Measurements from ENCODE around the gene CALHM5. TPM values are rescaled to one million over a fixed set of nuclear protein-coding genes. Genes with fewer than 3 reads are reported as not detected.

CALHM5 gene
- polyA plus RNA-seq, 5 donors, result 3.8 to 6.8 (median 6.3) TPM

- DNase-seq, result no peak
These were observed 31.0 kb downstream of the CALHM5 start for GRCh38 chr6:116542426-116542825.

- DNase-seq, result no peak
These were observed 31.7 kb downstream of the CALHM5 start for GRCh38 chr6:116543149-116543548.

- DNase-seq, result no peak
These were observed 34.2 kb downstream of the CALHM5 start, which contains the start of gene TRAPPC3L for GRCh38 chr6:116545651-116546050. TRAPPC3L (minus strand) TSS chr6:116545684; CDS start chr6:116545514, 170 bp downstream.

- DNase-seq, result no peak
These were observed 35.9 kb downstream of the CALHM5 start for GRCh38 chr6:116547358-116547757.

- DNase-seq, result no peak
These were observed 39.4 kb downstream of the CALHM5 start for GRCh38 chr6:116550796-116551195.

- DNase-seq, result no peak
These were observed 42.0 kb downstream of the CALHM5 start, which contains the start of gene CALHM4 for GRCh38 chr6:116553451-116553850. CALHM4 (plus strand) TSS chr6:116553751; CDS start chr6:116553794, 43 bp downstream.

- no peak for DNase-seq
These were observed 44.6 kb downstream of the CALHM5 start for GRCh38 chr6:116556065-116556464.

- no peak for DNase-seq
These were observed 45.5 kb downstream of the CALHM5 start for GRCh38 chr6:116556814-116557415.

GRCh38 chr6:116557893-116558292 lies 46.5 kb downstream of the CALHM5 start:
- peak in 1 of 2 donors; percentile 60 for DNase-seq

- no peak for DNase-seq
These were observed 48.7 kb downstream of the CALHM5 start for GRCh38 chr6:116560130-116560529.

GRCh38 chr6:116561377-116562018 lies 50.1 kb downstream of the CALHM5 start:
- peak; percentile 65 to 79 for DNase-seq

- DNase-seq, result no peak
These were observed 50.6 kb downstream of the CALHM5 start for GRCh38 chr6:116562019-116562403.

GRCh38 chr6:116562614-116563013 lies 51.2 kb downstream of the CALHM5 start:
- DNase-seq, result peak; percentile 60 to 70

- no peak for DNase-seq
These were observed 52.4 kb downstream of the CALHM5 start for GRCh38 chr6:116563830-116564229.

- no peak for DNase-seq
These were observed 52.9 kb downstream of the CALHM5 start for GRCh38 chr6:116564311-116564710.

GRCh38 chr6:116564921-116565872 lies 53.8 kb downstream of the CALHM5 start:
- no peak for DNase-seq

GRCh38 chr6:116568111-116568510 lies 56.7 kb downstream of the CALHM5 start:
- DNase-seq, result no peak

- DNase-seq, result no peak
These were observed 57.6 kb downstream of the CALHM5 start for GRCh38 chr6:116568821-116569755.

GRCh38 chr6:116570856-116571682 lies 59.6 kb downstream of the CALHM5 start, which contains the start of gene RWDD1:
RWDD1 (plus strand) TSS chr6:116571504; CDS start chr6:116571583, 79 bp downstream.
- peak; percentile 97 to 99 for DNase-seq

GRCh38 chr6:116571683-116572000 lies 60.2 kb downstream of the CALHM5 start:
- no peak for DNase-seq

All from right lung (tissue), 5 donors.